T-helper 2 cell treated with Interferon-gamma antibody and Interleukin-4, amounts not matched to agents 100 ng/mL and 5 ng/mL, for 36 hours (primary cell): ENCODE results near the gene KRTAP22-2. TPM values are rescaled to one million over a fixed set of nuclear protein-coding genes. Genes with fewer than 3 reads are reported as not detected.

Source experiments
- intact Hi-C: fragments of 100-400 bp; cut with micrococcal nuclease; formaldehyde crosslinking; loops from one replicate; pipeline ENCODE4 v1.15.1; 2023
- total RNA-seq: library from RNA; stranded (reverse); gene quantifications from 2 replicates; pipeline ENCODE4 v1.2.3, GENCODE V29; 2022

Gene KRTAP22-2
- total RNA-seq, 1 donor from 2014 or later, result not detected

DNA sequence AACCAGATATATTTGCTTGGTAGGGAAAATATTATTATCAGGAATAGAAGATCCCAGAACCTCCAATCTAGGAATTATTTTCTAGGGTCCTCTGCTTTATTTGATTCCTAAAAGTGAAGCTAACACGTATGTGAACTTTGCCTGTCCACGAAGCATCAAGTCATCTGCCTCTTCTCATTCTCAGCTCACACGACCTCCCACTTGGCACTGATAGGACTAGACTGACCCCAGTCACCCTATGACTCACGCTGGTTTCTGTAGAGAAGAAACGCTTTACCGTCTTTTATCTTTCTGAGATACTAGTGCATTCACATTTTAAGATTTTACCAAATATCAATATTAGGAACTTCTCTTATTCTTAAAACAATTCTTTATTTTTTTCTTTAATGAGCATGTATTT lies 27.1 kb downstream of the KRTAP22-2 start:
- intact Hi-C loops, result no loop called here

DNA sequence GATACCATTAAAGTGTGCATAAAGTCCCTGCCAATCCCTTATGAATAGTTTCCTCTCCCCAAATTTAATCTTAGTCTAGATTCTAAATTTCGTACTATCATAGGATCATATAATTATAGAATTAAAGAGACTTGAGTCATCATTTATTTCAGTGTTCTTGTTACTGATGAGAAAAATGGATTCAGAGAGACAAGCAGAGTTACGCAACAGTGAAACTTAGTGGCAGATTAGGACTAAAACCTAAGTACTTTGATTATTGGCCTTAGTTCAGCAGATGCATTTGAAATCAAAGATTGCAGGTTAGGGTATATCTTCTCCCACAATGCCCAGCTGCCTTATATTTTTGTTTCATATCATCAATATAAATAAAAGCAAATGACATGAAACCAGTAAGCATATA lies 28.2 kb downstream of the KRTAP22-2 start:
- intact Hi-C loops, result no loop called here

DNA sequence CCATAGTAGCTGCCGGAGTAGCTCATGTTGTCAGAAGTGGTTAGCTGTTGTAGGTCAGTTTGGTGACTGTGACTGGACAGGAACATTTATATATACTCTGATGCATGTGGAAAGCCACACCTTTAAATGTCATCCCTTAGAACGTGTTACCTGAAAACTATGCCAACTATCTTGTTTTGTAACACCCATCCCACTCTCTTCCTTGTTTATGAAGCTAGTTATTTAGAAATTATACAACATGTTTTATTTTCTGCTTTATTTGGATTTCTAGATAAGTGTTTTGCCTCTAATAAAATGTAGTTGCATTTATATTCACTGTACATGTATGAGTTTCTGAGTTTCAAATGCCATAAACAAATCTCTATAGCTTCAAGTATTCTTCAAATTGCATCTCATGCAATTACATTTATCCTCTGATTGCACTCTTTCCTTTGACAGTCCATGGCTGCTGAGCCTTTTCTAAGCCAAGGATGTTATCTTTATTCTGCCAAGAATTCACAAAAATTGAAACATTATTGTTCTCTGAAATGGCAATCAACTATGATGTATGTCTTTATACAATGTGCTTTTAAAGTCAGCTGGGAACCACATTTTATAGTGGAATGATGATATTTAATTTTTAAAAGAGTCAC lies 28.8 kb downstream of the KRTAP22-2 start, which contains the start of gene KRTAP19-7:
Gene KRTAP19-7, minus strand, starts transcription at position 51 of the 632 bp plus-strand sequence. Its CDS starts 25 bp downstream, at position 26.
- intact Hi-C loops, result no loop called here

DNA sequence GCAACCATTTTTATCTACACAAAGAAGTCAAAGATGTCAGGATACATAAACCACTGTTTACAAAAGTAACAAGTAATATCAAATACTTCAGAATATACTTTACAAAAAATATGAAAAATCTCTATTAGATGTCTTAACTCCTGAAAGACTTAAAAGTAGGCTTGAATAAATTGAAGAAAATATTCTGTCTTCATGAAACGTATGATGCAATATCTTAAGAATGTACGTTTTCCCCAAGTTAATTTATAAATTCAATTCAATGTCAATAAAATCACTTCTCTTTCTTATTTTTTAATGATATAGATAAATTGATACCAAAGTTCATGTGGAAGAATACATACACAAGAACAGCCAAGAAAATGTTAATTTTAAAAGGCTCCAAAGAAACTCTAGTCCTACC lies 35.1 kb downstream of the KRTAP22-2 start:
- intact Hi-C loops, result no loop called here

DNA sequence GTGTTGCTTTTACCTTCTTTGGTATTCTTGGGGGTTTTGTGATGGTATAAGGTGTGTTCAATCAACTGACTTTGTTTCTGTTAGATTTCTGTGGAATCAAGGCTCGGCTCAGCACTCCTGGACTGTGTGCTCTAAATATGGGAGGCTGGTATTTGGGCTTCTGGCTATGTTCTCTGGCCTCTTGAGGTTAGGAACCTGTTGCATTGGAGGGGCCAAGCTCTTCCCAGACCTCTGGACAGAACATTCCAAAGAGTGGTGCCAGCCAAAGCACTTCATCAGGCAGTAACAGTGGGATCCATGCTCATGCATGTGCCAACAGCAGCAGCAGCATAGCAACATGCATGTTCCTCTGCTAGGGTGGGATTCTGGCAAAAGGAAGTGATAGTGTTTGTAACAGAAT lies 37.4 kb downstream of the KRTAP22-2 start:
- intact Hi-C loops, result no loop called here

DNA sequence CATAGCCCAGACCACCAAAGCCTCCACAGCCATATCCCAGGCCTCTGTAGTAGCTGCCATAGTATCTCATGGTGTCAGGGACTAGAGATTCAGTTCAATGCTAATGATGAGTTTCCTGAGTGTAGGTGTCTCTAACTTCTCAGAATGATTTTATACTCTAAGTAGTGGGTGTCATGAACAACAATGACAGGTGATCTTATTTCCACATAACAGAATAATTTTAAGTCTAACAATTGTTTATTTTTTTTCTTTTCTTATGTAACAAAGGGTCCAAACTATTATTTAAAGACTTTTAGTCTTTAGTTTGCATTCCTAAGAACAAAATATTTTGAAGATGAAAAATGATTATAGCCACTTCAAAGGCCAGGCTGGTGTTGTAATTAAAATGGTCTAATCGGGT lies 48.4 kb downstream of the KRTAP22-2 start, which contains the start of gene KRTAP19-6:
Gene KRTAP19-6, minus strand, starts transcription at position 101 of the 400 bp plus-strand sequence. Its CDS starts 31 bp downstream, at position 70.
- intact Hi-C loops, result no loop called here

Other genes starting within 250 kb of the KRTAP22-2 start
- not detected in 2 replicates for gene KRTAP23-1, start 241.8 kb downstream of the KRTAP22-2 start, total RNA-seq
- gene KRTAP13-2, start 218.1 kb downstream of the KRTAP22-2 start, total RNA-seq, result not detected in 2 replicates
- gene KRTAP13-1, start 194.4 kb downstream of the KRTAP22-2 start, total RNA-seq, result not detected in 2 replicates
- not detected in 2 replicates for gene KRTAP13-3, start 164.5 kb downstream of the KRTAP22-2 start, total RNA-seq
- not detected in 2 replicates for gene KRTAP13-4, start 160.2 kb downstream of the KRTAP22-2 start, total RNA-seq
- not detected in 2 replicates for gene KRTAP15-1, start 150.1 kb downstream of the KRTAP22-2 start, total RNA-seq
- gene KRTAP19-1, start 110.0 kb downstream of the KRTAP22-2 start, total RNA-seq, result not detected in 2 replicates
- not detected in 2 replicates for gene KRTAP19-2, start 103.0 kb downstream of the KRTAP22-2 start, total RNA-seq
- gene KRTAP19-3, start 98.4 kb downstream of the KRTAP22-2 start, total RNA-seq, result not detected in 2 replicates
- not detected in 2 replicates for gene KRTAP19-4, start 93.2 kb downstream of the KRTAP22-2 start, total RNA-seq
- not detected in 2 replicates for gene KRTAP19-5, start 88.3 kb downstream of the KRTAP22-2 start, total RNA-seq
- gene KRTAP19-6, start 48.5 kb downstream of the KRTAP22-2 start, total RNA-seq, result not detected in 2 replicates
- not detected in 2 replicates for gene KRTAP19-7, start 29.1 kb downstream of the KRTAP22-2 start, total RNA-seq
- not detected in 2 replicates for gene KRTAP6-3, start 2.0 kb upstream of the KRTAP22-2 start, total RNA-seq
- gene KRTAP6-2, start 8.5 kb upstream of the KRTAP22-2 start, total RNA-seq, result not detected in 2 replicates
- not detected in 2 replicates for gene KRTAP22-1, start 10.7 kb upstream of the KRTAP22-2 start, total RNA-seq
- not detected in 2 replicates for gene KRTAP6-1, start 23.5 kb upstream of the KRTAP22-2 start, total RNA-seq
- not detected in 2 replicates for gene KRTAP20-1, start 26.0 kb upstream of the KRTAP22-2 start, total RNA-seq
- gene KRTAP20-4, start 30.2 kb upstream of the KRTAP22-2 start, total RNA-seq, result not detected in 2 replicates
- gene KRTAP20-2, start 44.8 kb upstream of the KRTAP22-2 start, total RNA-seq, result not detected in 2 replicates
- gene KRTAP20-3, start 52.5 kb upstream of the KRTAP22-2 start, total RNA-seq, result not detected in 2 replicates
- not detected in 2 replicates for gene KRTAP21-3, start 128.4 kb upstream of the KRTAP22-2 start, total RNA-seq
- not detected in 2 replicates for gene KRTAP21-2, start 156.9 kb upstream of the KRTAP22-2 start, total RNA-seq
- not detected in 2 replicates for gene KRTAP21-1, start 165.0 kb upstream of the KRTAP22-2 start, total RNA-seq
- not detected in 2 replicates for gene KRTAP8-1, start 222.9 kb upstream of the KRTAP22-2 start, total RNA-seq
- gene KRTAP7-1, start 239.4 kb upstream of the KRTAP22-2 start, total RNA-seq, result not detected in 2 replicates